Measurements from ENCODE around the gene GSTM1.
"Not testable (repeated sequence)": the region's sequence is repeated elsewhere in the genome, so short reads cannot be mapped to it uniquely, and the experiment has no call there.

The GSTM1 gene

DNA sequence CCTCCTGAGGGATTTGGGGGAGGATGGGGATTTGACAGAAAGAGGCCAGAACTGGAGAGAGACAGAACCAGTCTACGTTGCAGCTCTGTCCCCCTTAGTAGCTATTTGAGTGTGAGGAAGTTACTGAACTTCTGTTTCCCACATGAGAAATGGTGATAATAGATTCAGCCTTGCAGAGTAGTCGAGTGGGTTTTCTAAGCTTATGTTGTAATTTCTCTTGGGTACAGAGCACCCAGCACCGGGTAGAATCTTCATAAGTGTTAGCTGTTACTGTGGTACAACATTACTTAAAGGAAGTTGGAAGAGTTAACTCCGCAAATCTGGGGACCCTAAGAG is 27.0 kb upstream of the GSTM1 start:
- not testable (repeated sequence) for DNase-seq

DNA sequence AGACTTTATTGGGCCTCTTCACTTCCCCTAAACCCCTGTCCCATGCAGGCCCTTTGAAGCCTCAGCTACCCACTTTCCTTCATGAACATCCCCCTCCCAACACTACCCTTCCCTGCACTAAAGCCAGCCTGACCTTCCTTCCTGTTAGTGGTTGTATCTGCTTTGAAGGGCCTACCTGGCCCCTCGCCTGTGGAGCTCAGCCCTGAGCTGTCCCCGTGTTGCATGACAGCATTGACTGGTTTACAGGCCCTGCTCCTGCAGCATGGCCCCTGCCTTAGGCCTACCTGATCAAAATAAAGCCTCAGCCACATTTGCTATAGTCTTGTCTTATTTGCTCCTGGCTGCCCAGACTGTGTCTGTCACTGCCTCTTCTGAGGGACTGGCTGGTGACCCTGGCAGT is 26.2 kb upstream of the GSTM1 start:
- no peak for DNase-seq

DNA sequence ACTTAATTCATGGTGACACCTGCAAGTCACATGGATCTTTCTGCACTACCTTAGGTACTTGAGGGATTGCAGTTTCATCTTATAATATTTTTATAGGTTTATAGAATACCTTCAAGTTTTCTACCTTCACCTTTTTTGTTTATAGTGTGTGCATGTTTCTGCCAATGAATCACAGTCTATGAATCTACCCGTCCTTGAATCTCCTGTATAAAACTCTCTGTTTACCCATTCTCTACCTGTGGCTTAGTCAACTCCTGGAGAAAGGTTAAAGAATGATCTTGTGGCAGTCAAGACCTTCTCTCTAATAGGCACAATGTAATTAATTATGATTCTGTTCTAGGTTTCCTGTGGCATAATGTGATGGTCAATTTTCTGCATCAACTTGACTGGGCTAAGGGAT is 22.9 kb upstream of the GSTM1 start:
- no peak for DNase-seq

DNA sequence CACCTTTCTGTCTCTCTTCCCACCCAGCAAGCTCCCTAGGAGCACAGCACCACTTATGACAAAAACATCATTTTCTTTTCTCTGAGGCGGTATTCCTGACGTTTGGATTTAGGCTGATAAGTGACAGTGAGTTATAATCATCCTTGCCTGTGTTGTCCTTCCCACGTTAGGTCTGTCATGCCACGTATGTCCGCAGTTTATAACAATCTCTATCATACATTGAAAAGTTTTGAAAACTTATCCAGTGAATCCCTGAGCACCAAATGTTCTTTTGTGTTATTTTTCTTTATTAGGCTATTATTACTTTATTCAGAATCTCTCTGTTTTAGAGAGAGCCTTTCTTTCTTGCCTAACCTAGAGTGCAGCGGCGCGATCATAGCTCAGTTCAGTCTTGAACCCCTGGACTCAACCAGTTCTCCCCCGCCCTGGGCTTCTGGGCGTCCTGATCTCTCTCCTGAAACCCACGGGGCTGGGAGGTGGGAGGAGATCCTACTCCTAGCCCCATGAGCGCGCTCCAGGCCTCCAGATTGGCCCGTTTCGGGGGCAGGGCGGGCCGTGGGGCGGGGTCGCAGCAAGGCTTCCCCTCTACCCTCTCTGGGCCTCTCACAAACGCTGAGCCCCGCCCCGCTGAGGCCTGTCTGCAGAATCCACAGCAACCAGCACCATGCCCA is 20.0 kb upstream of the GSTM1 start, which contains the start of gene GSTM2:
TSS of gene GSTM2 (plus strand) at position 606 of the 671 bp plus-strand sequence. CDS start at position 665, 59 bp downstream.
- DNase-seq = peak; percentile 66

DNA sequence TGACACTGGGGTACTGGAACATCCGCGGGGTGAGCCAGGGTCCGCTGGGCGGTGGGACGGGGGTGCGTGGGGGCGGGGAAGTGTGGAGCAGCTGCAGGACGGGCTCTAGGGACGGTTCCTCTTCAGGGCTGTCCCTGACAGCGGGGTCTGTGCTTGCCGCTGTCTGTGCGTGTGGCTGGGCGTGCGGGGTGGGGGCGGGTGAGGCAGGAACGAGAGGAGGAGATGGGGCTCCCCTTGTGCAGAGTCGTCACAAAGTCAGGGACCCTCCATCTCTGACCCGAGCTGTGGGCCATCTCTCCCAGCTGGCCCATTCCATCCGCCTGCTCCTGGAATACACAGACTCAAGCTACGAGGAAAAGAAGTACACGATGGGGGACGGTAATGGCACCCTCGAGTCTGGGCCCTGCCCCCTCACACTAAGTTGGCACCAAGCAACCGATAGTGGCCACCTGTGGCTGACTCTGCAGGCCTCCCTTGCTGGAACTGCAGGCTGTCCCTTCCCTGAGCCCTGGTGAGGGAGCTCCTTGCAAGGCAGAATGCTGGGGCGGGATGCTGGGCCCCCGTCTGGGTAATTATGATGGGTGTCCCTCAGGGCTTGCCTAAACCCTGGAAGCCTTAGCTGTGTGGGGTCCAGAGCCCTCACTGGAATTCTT is 19.4 kb upstream of the GSTM1 start:
- no peak for DNase-seq

DNA sequence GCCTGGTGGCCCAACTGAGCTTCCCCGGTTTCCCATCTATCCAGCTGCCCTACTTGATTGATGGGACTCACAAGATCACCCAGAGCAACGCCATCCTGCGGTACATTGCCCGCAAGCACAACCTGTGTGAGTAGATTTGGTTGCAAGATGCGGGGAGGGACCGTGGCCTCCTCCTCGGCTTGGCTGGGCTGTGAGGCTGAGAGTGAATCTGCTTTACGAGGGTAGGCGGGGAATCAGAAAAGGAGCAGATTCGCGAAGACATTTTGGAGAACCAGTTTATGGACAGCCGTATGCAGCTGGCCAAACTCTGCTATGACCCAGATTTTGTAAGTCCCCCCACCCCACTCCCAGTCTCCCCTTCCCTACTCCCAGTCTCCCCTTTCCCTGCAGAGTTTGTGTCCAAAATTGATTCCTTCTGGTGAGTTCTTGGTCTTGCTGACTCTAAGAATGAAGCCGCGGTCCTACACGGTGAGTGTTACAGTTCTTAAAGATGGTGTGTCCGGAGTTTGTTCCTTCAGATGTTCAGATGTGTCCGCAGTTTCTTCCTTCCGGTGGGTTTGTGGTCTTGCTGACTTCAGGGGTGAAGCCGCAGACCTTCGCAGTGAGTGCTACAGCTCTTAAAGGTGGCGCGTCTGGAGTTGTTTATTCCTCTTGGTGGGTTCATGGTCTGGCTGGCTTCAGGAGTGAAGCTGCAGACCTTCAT is 18.2 kb upstream of the GSTM1 start:
- no peak for DNase-seq

DNA sequence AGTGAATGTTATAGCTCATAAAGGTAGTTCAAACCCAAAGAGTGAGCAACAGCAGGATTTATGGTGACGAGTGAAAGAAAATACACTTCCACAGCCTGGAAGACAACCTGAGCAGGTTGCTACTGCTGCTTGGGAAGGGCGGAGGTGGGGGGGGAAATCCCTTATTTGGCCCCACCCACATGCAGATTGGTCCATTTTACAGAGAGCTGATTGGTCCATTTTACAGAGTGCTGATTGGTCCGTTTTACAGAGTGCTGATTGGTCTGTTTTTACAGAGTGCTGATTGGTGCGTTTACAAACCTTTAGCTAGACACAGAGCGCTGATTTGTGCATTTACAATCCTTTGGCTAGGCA is 17.7 kb upstream of the GSTM1 start:
- DNase-seq = not testable (repeated sequence)

DNA sequence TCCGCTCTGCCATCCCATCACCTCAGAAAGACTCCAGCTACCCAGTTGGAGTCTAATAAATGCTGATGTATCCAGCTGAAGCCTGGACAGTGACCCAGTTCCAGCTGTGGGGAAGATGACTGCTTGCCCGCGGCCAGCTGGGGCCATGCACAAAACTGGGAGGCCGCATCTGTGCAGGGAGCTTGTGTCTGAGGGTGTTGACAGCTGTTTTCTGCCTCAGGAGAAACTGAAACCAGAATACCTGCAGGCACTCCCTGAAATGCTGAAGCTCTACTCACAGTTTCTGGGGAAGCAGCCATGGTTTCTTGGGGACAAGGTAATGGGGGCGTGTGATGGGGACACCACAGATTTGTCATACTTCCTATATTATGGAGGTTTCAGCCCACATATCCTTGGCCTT is 16.6 kb upstream of the GSTM1 start:
- DNase-seq = no peak

DNA sequence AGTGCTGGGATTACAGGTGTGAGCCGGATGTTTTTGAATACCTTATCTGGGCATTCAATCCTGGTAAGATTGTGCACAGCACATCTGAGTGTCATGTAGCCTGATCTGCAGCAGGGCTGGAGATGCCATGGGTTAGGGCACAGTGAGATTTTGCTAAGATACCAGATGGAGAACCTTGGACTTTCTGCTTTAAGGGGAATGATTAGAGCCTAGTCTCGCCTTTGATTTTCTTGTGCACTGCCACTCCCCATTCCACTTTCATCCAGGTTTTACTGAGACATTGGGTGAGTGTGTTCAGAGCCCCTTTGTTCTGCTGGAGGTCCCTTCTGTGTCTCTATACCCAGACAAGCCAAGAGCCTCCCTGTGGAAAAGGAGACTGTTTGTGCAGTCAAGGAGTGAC is 13.8 kb upstream of the GSTM1 start:
- DNase-seq = not testable (repeated sequence)

DNA sequence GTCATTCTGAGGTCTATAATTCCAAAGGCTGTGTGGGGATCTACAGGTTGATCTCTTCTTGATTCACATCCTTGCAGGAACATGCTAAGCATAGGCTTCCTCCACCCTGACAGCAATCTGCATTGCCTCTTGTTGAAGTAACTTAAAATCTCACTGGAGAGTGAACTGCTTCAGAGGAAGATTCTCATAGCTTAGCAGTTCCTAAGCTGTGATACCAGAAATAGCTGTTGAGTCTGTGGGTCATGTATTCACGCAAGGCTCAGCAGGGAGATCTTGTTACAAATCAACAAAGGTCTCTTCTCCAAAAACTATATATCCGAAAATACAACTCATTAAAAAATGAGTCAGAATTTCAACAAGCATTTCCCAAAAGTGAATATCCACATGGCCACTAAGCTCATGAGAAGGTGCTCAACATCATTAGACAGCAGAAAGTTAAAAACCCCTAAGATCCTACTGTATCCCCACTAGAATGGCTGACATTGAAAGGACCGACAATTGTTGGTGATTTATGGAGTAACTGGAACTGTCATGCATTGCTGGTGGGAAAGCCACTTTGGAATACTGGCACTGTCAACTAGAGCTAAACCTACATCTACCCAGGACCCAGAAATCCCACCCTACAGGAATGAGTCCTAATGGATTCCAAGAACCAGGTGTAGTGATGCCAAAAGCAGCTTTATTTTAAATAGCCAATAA is 10.8 kb upstream of the GSTM1 start:
- DNase-seq = not testable (repeated sequence)

DNA sequence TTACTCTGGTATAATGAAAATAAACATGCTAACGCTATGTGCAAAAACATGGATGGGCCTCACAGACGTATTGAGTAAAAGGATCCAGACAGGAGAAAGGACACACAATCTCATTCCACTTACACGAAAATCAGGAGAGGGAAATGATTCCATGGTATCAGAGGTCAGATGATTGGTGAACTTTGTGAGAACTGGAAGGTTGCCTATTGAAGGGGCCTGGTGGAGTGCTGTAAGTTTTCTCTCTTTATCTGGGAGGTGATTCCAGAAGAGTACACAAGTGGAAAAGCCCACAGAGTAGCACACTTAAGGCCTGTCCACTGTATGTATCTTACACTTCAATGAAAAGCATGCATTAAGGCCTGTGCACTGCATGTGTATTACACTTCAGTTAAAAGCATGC is 10.2 kb upstream of the GSTM1 start:
- DNase-seq = no peak

DNA sequence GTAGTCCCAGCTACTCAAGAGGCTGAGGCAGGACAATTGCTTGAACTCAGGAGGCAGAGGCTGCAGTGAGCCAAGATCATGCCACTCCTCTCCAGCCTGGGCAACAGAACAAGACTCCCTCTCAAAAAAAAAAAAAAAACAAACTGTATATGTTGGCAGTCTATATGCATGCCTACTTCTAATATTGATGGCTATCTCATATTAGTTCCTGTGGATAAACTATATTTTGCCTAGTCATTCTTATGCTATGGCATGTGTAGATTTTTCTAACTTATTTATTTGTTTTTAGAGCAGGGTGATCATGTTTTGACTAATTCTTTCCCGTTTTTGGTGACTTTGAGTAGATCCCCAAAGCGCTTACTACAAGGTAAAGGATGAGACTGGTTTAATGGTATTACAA is 9.0 kb upstream of the GSTM1 start:
- DNase-seq = not testable (repeated sequence)

DNA sequence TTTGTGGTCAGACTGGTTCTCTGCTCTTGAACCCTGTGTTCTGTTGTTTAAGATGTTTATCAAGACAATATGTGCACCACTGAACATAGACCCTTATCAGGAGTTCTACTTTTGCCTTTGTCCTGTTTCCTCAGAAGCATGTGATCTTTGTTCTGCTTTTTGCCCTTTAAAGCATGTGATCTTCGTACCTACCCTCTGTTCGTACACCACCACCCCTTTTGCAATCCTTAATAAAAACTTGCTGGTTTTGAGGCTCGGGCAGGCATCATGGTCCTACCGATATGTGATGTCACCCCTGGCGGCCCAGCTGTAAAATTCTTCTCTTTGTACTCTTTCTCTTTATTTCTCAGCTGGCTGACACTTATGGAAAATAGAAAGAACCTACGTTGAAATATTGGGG is 2.8 kb upstream of the GSTM1 start:
- DNase-seq = not testable (repeated sequence)

DNA sequence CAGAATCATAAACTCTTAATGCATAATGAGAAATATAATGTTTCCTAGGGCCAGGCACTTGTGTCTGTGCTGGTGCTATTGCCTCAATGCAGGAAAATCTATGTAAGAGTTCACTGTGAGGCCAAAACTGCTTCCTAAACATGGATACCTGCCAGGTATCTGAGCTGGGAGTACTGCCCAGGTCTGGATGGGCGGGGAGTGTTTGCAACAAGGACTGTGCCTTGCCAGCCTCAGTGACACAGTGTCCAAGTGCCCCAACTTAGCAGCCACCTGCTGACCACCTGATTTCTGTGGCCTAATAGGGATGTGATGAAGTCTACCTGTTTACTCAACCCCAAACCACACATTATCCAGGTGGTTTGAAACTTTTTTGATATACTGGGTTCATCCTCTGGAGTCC is 2.2 kb upstream of the GSTM1 start:
- DNase-seq = not testable (repeated sequence)

DNA sequence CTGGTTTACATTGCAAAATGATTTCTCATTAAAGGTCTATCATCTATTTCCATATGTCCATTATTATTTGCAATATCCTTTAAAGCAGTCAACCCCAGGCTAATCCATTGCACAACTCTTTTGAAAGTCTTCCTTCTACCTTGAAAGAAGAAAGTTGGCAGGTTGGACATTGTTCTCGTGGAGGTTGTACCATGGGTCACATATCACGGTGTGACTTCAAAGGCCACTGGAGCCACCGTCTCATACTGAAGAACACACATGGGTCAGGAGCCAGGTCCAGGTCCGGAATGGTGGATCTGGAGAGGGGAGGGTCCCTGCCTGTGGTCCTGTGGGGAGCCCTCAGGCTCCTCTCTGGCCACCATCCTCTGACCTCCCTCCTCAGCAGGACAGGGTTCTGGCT is 1.7 kb upstream of the GSTM1 start:
- not testable (repeated sequence) for DNase-seq

DNA sequence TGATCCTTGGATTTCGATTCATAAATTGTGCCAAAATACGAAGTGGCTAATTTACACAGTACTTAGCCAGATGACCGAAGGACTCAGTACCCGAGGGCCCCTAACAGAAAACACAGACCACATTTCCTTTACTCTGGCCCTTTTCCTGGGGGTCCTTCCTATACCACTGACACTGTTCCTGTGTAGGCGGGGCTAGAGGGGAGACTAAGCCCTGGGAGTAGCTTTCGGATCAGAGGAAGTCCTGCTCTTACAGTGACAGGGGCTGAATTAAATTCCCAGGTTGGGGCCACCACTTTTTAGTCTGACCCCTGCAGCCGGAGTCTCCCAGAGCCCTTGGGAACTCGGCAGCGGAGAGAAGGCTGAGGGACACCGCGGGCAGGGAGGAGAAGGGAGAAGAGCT is 508 bp upstream of the GSTM1 start:
- not testable (repeated sequence) for DNase-seq

DNA sequence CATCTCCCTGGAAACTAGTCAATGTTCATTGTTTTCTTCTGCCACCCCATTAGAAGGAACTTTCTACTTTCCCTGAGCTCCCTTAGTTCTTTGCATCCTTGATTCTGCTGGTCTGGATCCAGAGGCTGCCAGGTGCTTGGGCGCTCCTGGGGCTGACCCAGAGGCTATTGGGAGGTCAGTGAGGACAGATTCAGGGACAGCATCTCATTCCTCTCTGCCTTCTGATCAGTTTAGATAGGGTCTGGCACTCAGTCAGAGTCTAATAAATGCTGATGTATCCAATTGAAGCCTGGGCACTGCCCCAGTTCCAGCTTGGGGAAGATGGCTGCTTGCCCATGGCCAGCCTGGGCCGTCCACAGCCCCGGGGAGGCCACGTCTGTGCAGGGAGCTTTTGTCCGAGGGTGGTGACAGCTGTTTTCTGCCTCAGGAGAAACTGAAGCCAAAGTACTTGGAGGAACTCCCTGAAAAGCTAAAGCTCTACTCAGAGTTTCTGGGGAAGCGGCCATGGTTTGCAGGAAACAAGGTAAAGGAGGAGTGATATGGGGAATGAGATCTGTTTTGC is 2.3 kb downstream of the GSTM1 start:
- no peak for DNase-seq

DNA sequence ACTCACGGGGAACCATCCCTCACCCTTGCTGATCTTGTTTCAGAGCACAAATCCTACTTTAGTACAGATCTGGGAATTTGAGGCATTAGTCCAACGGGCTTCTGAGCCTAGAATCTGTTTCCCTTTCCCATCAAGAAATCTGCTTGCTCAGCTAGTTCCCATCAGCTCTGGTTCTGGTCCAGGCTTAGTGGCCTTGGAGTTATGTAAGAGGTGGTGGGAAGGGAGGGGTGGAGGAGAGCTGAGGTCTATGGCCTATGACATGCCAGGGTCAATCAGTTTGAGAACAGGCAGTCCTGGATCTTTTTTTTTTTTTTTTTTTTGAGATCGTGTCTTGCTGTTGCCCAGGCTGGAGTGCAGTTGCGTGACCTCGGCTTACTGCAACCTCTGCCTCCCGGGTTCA is 4.1 kb downstream of the GSTM1 start:
- no peak for DNase-seq

DNA sequence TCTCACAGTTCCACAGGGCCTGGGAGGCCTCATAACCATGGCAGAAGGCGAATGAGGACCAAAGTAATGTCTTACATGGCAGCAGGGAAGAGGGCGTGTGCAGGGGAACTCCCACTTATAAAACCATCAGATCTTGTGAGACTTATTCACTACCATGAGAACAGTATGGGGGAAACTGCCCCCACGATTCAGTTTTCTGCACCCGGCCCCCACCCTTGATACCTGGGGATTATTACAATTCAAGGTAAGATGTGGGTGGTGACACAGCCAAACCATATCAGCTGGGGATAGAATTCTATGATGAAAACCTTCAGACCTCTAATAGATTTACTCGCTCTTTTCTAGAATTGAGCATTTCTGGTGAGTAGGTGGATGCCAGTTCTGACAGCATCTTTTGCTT is 6.8 kb downstream of the GSTM1 start:
- DNase-seq = not testable (repeated sequence)

DNA sequence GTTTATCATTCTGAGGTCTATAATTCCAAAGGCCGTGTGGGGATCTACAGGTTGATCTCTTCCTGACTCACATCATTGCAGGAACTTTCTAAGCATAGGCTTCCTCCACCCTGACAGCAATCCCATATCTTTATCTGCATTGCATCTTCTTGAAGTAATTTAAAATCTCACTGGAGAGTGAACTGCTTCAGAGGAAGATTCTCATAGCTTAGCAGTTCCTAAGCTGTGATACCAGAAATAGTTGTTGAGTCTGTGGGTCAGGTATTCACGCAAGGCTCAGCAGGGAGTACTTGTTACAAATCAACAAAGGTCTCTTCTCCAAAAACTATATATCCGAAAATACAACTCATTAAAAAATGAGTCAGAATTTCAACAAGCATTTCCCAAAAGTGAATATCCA is 7.5 kb downstream of the GSTM1 start:
- not testable (repeated sequence) for DNase-seq

DNA sequence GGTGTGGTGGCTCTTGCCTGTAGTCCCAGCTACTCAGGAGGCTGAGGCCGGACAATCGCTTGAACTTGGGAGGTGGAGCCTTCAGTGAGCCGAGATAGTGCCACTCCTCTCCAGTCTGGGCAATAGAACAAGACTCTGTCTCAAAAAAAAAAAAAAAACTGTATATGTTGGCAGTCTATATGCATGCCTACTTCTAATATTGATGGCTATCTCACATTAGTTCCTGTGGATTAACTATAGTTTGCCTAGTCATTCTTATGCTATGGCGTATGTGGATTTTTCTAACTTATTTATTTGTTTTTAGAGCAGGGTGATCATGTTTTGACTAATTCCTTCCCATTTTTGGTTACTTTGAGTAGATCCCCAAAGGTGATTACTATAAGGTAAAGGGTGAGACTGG is 9.4 kb downstream of the GSTM1 start:
- no peak for DNase-seq

DNA sequence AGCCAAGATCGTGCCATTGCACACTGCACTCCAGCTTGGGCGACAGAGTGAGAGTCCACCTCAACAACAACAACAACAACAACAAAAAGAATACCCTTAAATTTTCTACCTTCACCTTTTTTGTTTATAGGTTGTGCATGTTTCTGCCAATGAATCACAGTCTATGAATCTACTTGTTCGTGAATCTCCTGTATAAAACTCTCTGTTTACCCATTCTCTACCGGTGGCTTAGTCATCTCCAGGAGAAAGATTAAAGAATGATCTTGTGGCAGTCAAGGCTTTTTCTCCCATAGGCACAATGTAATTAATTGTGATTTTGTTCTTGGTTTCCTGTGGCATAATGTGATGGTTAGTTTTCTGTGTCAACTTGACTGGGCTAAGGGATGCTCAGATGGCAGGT is 10.2 kb downstream of the GSTM1 start:
- not testable (repeated sequence) for DNase-seq

DNA sequence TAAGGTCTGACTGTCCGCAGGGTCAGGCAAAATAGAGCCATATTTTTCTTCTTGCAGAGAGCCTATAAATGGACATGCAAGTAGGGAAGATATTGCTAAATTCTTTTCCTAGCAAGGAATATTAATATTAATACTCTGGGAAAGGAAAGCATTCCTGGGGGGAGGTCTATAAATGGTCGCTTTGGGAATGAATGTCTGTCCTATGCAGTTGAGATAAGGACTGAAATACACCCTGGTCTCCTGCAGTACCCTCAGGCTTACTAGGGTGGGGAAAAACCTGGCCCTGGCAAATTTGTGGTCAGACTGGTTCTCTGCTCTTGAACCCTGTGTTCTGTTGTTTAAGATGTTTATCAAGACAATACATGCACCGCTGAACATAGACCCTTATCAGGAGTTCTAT is 15.3 kb downstream of the GSTM1 start:
- DNase-seq = not testable (repeated sequence)

All from central memory CD4-positive, alpha-beta T cell (primary cell).